Cardiac fibroblast (primary cell): ENCODE results near the gene E2F3.

Source experiments
- DNase-seq, 2 donors: peaks; one replicate each; pipeline versions ENCODE4 v3.0.0 to v3.0.0-alpha.2; 2010; ENCODE audit warnings: low read depth in 2 of 2
- H3K4me3 ChIP-seq, 2 donors: replicated peaks in 1 of 2; 1 replicate in 1 of 2; 2 replicates in 1 of 2; pipeline ENCODE4 v1.5.1; 2011; ENCODE audit warnings: low read depth in 2 of 2, low read length in 2 of 2, mild to moderate bottlenecking in 2 of 2, moderate library complexity in 1 of 2
- CTCF ChIP-seq: IDR thresholded peaks from one replicate; pipeline ENCODE4 v1.5.1; 2011; ENCODE audit warnings: low read depth, mild to moderate bottlenecking, low read length, inconsistent platforms

E2F3 gene

GRCh38 chr6:20415304-20415703, 13.6 kb downstream of the E2F3 start:
- H3K4me3 ChIP-seq: no peak overlapping the region
- TF ChIP-seq CTCF: no peak
- DNase-seq: no peak

- DNase-seq: no peak
Observed at GRCh38 chr6:20415712-20416454, 14.2 kb downstream of the E2F3 start.

GRCh38 chr6:20416567-20417345, 15.1 kb downstream of the E2F3 start:
- H3K4me3 ChIP-seq: no peak overlapping the region
- TF ChIP-seq CTCF: no peak
- DNase-seq: no peak

More at GRCh38 chr6:20415712-20416454, 14.2 kb downstream of the E2F3 start:
- no peak for TF ChIP-seq CTCF
- H3K4me3 ChIP-seq: no peak overlapping the region

GRCh38 chr6:20417819-20418218, 16.1 kb downstream of the E2F3 start:
- no peak overlapping the region for H3K4me3 ChIP-seq
- DNase-seq: no peak
- TF ChIP-seq CTCF: no peak

- TF ChIP-seq CTCF: no peak
- no peak for DNase-seq
- H3K4me3 ChIP-seq: no peak overlapping the region
Observed at GRCh38 chr6:20426177-20427082, 24.8 kb downstream of the E2F3 start.

GRCh38 chr6:20427856-20428255, 26.2 kb downstream of the E2F3 start:
- TF ChIP-seq CTCF: no peak
- DNase-seq: no peak
- no peak overlapping the region for H3K4me3 ChIP-seq
